Left lobe of liver (tissue), 2 donors: ENCODE results near the gene CENPP. TPM values are rescaled to one million over a fixed set of nuclear protein-coding genes. Genes with fewer than 3 reads are reported as not detected.

Experiments
- ATAC-seq: fragments of 200-7000 bp; cut with Tn5 transposase; one replicate; pipeline ENCODE4 v1.9.1; 2020; ENCODE audit warnings: mild to moderate bottlenecking, moderate library complexity
- DNase-seq: peaks from one replicate; pipeline ENCODE4 v3.0.0-alpha.2; 2020; ENCODE audit warnings: low spot score
- total RNA-seq: library from RNA; stranded (reverse); gene quantifications from one replicate; pipeline ENCODE4 v1.2.1, GENCODE V29; 2021
- donor health status: DM: no; HTN: no; CAD: no; lungs with moderate emphysema.
- donor health status: DM: no; HTN: yes; CAD: no.

CENPP gene
- total RNA-seq, 1 donor from 2014 or later, result 1.2 TPM

GRCh38 chr9:92666236-92666635 is 340.5 kb downstream of the CENPP start:
- DNase-seq (no peak), ATAC-seq (no peak)

GRCh38 chr9:92666912-92667532 is 341.3 kb downstream of the CENPP start:
- peak; percentile 27 for DNase-seq
- ATAC-seq, result no peak

- DNase-seq (peak; percentile 50), ATAC-seq (peak; percentile 17)
Measured at GRCh38 chr9:92668746-92669526, 343.2 kb downstream of the CENPP start.

- ATAC-seq (peak; percentile 23), DNase-seq (peak; percentile 51)
Measured at GRCh38 chr9:92669527-92669889, 343.8 kb downstream of the CENPP start.

Other genes starting within 250 kb of the CENPP start
- gene SPTLC1, start 210.5 kb upstream of the CENPP start, total RNA-seq, result 11.6 TPM
- 31.5 TPM for gene IARS1, start 32.3 kb upstream of the CENPP start, total RNA-seq
- gene NOL8, start 603 bp upstream of the CENPP start, total RNA-seq, result 9.7 TPM
- gene OGN, start 78.6 kb downstream of the CENPP start, total RNA-seq, result not detected
- gene OMD, start 98.5 kb downstream of the CENPP start, total RNA-seq, result 0.13 TPM
- 5.4 TPM for gene ASPN, start 156.6 kb downstream of the CENPP start, total RNA-seq
- 21.0 TPM for gene ECM2, start 210.0 kb downstream of the CENPP start, total RNA-seq